ENCODE results near the gene SMIM45.

Gene SMIM45

DNA sequence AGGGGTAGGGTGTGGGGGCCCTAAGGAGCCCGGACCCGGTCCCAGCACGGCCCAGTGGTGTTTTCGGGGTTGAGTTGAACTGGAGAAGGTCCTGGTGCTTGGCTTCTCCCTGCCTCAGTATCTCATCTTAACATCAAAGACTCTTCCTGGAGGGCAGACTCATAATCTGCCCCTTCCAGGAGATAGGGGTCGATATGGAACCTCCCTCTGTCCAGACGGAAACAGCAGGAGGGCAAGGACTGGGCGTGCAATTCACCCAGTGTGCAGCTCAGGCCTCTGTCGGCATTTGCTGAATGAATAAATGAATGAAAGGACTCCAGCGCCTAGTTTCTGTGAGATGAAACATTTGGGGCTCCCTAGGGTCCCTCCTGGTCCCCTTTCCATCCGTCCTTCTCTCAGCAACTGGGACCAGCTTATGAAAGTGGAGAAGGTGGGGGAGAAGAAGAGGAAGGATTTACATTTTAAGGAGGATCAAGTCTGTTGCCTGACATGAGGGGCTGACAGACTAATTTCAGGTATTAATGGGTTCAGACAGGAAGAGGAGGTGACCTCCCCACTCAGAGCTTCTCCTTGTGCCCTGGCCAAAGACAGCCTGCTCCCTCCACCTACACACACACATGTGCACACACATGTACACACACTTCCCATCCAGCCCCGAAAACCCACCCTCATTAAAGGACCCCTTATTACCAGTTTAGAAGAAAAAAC lies 36.0 kb upstream of the SMIM45 start:
- no peak for DNase-seq

GRCh38 chr22:41916745-41917358 lies 35.1 kb upstream of the SMIM45 start:
- no peak for DNase-seq

DNA sequence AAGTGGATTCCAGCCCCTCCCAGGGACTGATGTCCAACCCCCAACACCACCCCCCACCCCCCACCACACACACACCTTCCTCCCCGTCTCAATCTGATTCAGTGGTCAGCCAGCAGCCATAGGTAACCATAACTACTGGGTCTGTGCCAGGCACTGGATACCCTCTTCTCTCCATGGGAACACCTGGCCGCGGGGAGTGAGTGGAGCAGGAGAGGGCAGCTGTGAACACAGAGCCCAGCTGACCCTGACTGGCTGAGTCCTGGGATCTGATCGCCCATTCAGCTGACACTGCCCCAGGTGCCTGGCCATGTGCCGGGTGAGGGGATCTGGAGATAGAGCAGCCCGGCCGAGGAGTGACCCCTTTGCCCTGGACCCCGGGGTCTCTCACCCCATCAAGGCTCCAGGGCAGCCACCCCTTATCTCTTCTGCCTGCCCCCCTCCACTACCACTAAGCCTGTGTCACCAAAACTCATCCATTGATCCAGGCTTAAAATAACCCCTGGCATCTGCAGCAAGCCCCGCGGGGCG lies 34.5 kb upstream of the SMIM45 start:
- peak; percentile 20 for DNase-seq

DNA sequence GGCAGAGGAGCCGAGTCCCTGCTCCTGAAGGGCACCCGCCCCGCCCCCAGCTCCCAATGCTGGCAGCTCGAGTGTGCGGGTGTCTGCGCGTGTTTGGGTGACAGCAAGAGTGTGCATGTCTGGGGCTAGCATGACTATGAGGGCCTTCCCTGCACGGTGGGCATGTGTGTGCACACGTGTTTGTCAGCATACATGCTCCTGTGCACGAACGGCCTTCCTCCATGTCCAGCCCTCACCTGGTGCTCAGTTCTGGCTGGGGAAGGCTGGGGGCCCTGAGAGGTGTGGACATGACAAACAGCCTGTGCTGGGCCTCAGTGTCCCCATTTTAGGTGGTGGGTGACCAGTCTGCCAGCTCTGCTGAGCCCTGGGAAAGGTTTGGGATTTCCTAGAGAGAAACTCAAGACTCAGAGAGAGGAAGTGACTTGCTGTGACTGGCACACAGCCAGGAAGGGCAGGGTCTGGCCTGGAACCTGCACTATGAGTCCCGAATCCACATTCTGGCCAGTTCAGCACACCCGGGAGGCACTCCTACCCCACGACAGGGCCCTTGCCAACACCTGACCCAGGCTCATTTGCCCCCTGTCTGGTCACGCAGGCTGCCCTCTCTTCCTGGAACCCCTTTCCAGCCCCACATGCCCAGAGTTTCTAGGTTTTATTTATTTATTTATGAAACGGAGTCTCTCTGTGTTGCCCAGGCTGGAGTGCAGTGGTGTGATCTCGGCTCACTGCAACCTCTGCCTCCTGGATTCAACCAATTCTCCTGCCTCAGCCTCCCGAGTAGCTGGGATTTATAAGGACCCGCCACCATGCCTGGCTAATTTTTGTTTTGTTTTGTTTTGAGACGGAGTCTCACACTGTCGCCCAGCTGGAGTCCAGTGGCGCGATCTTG lies 33.8 kb upstream of the SMIM45 start:
- peak; percentile 19 for DNase-seq

- no peak for DNase-seq
Measured at GRCh38 chr22:41919357-41920224, 32.4 kb upstream of the SMIM45 start.

- DNase-seq: no peak
Measured at GRCh38 chr22:41920271-41920976, 31.5 kb upstream of the SMIM45 start.

DNA sequence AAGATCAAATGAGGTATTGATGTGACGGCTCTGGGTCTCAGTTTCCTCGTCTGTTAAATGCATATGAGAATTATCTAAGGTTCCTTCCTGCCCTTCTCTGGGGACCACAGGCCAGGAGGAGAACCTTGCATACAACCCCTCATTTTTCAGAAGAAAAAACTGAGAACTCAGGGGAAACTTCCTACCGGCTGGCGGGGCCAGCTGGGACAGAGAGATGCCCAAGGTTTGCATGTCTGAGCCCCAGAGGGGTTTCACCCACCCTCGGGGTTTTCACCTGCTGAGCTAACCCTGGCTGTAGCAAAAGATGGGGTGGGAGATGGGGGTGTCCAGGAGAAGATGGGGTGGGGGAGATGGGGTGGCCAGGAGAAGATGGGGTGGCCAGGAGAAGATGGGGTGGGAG lies 29.6 kb upstream of the SMIM45 start:
- no peak for DNase-seq

GRCh38 chr22:41922940-41923594 lies 28.9 kb upstream of the SMIM45 start:
- no peak for DNase-seq

GRCh38 chr22:41923595-41924276 lies 28.2 kb upstream of the SMIM45 start:
- DNase-seq: no peak

DNA sequence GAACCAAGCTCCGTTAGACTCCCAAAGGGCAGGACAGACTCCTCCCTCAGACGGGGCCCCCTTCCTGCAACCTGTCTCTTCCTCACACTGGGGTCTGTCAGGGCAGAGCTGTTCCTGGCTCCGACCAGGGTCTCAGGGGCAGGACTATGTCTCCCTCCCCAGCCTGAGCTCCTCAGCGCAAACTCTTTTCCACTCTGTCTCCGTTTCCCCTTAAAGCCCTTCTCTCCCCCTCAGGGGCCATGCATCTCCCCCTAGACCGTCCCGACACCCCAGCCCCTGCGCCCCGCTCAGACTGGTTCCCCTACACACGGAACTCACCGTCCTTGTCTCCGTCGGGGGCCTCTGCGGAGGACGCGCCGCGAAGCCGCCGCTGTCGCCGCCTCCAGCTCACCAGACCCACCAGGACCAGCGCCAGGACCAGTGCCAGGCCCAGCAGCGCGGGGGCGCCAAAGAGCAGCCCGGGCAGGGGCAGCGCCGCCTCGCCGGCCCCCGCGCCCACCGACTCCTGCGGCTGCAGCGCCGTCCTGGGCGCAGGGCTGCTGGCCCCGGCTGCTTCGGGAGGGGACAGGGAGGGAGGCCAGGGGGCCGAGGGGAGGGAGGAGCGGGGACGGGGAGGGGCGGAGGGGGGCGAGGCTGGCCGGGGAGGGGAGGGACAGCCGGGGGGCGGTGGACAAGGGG lies 26.0 kb upstream of the SMIM45 start:
- peak; percentile 27 for DNase-seq

DNA sequence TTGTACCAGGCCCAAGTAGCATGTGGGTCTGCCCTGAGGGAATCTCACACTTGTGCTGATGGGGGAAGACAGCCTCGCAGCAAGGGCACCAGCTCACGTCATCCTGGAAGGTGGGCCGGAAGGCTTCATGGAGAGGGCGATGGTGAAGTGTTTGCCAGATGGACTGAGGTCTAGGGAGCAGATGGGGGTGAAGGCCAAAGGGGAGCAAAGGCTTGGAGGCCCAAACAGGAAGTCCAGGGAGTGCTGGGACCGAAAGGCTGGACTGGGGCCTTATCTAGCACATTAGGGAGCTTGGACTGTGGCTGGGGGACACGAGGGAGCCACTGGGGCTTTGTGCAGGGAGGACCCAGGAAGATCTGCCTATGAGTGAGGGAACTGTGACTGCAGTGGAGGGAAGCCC lies 24.1 kb upstream of the SMIM45 start:
- DNase-seq: no peak

GRCh38 chr22:41928593-41929417 lies 23.1 kb upstream of the SMIM45 start:
- no peak for DNase-seq

DNA sequence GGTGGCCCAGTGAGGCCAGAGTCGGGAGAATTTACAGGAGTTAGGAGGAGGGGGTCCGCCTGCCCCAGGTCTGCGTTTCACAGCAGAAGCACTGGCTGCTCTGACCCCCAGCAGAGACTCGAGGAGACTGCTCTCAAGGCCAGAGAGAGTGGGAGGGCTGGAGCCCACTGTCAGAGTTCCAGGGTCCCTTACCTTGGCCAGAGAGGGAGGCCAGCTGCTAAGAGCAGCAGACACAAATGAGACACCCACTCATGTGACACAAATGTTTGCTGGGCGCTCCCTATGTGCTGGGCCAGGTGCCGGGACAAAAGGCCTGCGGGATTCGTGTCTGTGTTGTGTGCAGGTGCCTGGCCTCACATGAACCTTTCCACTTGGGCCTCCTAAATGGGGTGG lies 22.5 kb upstream of the SMIM45 start:
- DNase-seq: no peak

- no peak for DNase-seq
Measured at GRCh38 chr22:41931701-41932269, 20.2 kb upstream of the SMIM45 start.

GRCh38 chr22:41932353-41932752 lies 19.6 kb upstream of the SMIM45 start:
- DNase-seq: no peak

GRCh38 chr22:41933411-41934177 lies 18.4 kb upstream of the SMIM45 start:
- no peak for DNase-seq

GRCh38 chr22:41934284-41935014 lies 17.5 kb upstream of the SMIM45 start:
- DNase-seq: no peak
